HCT116 (cell line): ENCODE results near the gene ARMH1. TPM values are rescaled to one million over a fixed set of nuclear protein-coding genes. Genes with fewer than 3 reads are reported as not detected.
A peak's percentile ranks its signal among the peaks of the same experiment; 100 is the strongest.

ENCODE experiments used
- ATAC-seq: fragments of 200-7000 bp; cut with Tn5 transposase; 2 replicates; pipeline ENCODE4 v1.9.1; 2020; ENCODE audit warnings: mild to moderate bottlenecking, moderate library complexity
- BruUV-seq: library from RNA; stranded (reverse); fragments of 400-500 nt; replicated peaks from 2 replicates; lab custom pipeline; 2021; lab: Mats Ljungman, UMichigan
- CTCF ChIA-PET: fragments of 300-600 bp; sonication (Branson Sonifier 250); formaldehyde crosslinking; loops from one replicate; lab custom pipeline; 2021; ENCODE audit warnings: antibody characterized with exemption; lab: Charles Lee
- POLR2A ChIA-PET: fragments of 300-600, 350-600 bp; sonication (Branson Sonifier 250); formaldehyde crosslinking; loops from one replicate; lab custom pipeline; 2021; ENCODE audit warnings: antibody characterized with exemption; lab: Charles Lee
- RAD21 ChIA-PET, 2 experiments: fragments of 300-600 bp; sonication (Branson Sonifier 250); formaldehyde crosslinking; loops; one replicate each; lab custom pipeline; 2023; ENCODE audit warnings: low total read pairs in 2 of 2; ENCODE audit not compliant: uncharacterized antibody in 2 of 2, unreplicated experiment in 2 of 2, low non-redundant PET in 1 of 2; lab: Charles Lee
- DNase-seq: peaks from one replicate; pipeline ENCODE4 v3.0.0-alpha.2; 2010; ENCODE audit warnings: low read depth, low spot score
- H2AFZ ChIP-seq: fragments of 200-600 bp; shearing (Covaris generic), sonication (generic); 2 replicates; pipeline ENCODE4 v1.6.1; 2017; ENCODE audit warnings: low read depth, mixed run types, mixed read lengths, antibody characterized with exemption, low read length; ENCODE audit not compliant: poor library complexity, severe bottlenecking
- H3K27ac ChIP-seq: 2 replicates; pipeline ENCODE4 v1.5.1; 2012; ENCODE audit warnings: low read depth, low read length
- H3K27me3 ChIP-seq: fragments of 200-600 bp; sonication (generic); 2 replicates; pipeline ENCODE4 v1.6.1; 2016; ENCODE audit warnings: mixed run types, low read length, mixed read lengths; ENCODE audit not compliant: insufficient read depth
- H3K36me3 ChIP-seq, 2 experiments: fragments of 200-500 bp in 1 of 2; fragments of 200-600 bp in 1 of 2; sonication (Bioruptor generic) in 1 of 2; sonication (generic) in 1 of 2; 2 replicates each; pipeline versions ENCODE4 v1.5.1 to v1.6.1; 2014 to 2016; ENCODE audit warnings: low read length in 2 of 2, inconsistent platforms in 1 of 2, mixed read lengths in 1 of 2, mixed run types in 1 of 2; ENCODE audit not compliant: insufficient read depth in 2 of 2, control insufficient read depth in 1 of 2
- H3K4me1 ChIP-seq, 2 experiments: fragments of 200-600 bp in 1 of 2; sonication (generic) in 1 of 2; 2 replicates each; pipeline versions ENCODE4 v1.5.1 to v1.6.1; 2012 to 2017; ENCODE audit warnings: low read length in 2 of 2, inconsistent platforms in 1 of 2, mild to moderate bottlenecking in 1 of 2, mixed read lengths in 1 of 2, mixed run types in 1 of 2, moderate library complexity in 1 of 2; ENCODE audit not compliant: insufficient read depth in 2 of 2, control insufficient read depth in 1 of 2
- H3K4me2 ChIP-seq: fragments of 200-600 bp; sonication (generic); 2 replicates; pipeline ENCODE4 v1.6.1; 2017; ENCODE audit warnings: mixed run types, low read length, mixed read lengths
- H3K4me3 ChIP-seq, 2 experiments: fragments of 200-600 bp in 1 of 2; sonication (generic) in 1 of 2; replicated peaks in 1 of 2; 2 replicates each; pipeline ENCODE4 v1.5.1; 2011 to 2016; ENCODE audit warnings: low read length in 2 of 2, control low read depth in 1 of 2, low read depth in 1 of 2, mild to moderate bottlenecking in 1 of 2, mixed read lengths in 1 of 2, mixed run types in 1 of 2
- H3K79me2 ChIP-seq: fragments of 200-600 bp; sonication (generic); 2 replicates; pipeline ENCODE4 v1.6.1; 2017; ENCODE audit warnings: mild to moderate bottlenecking, mixed run types, low read length, moderate library complexity, mixed read lengths; ENCODE audit not compliant: insufficient read depth
- H3K9ac ChIP-seq: fragments of 200-600 bp; sonication (generic); 2 replicates; pipeline ENCODE4 v1.6.1; 2016; ENCODE audit warnings: low read length, mixed read lengths
- H3K9me2 ChIP-seq: fragments of 200-600 bp; sonication (generic), shearing (Covaris generic); 2 replicates; pipeline ENCODE4 v1.6.1; 2017; ENCODE audit warnings: mixed run types, mild to moderate bottlenecking, moderate library complexity; ENCODE audit not compliant: insufficient read depth
- H3K9me3 ChIP-seq, 2 experiments: fragments of 200-500 bp in 1 of 2; fragments of 200-600 bp in 1 of 2; sonication (Bioruptor generic) in 1 of 2; sonication (generic) in 1 of 2; 2 replicates each; pipeline ENCODE4 v1.6.1; 2014 to 2017; ENCODE audit warnings: low read length in 2 of 2, mixed read lengths in 2 of 2, inconsistent platforms in 1 of 2, low read depth in 1 of 2, mild to moderate bottlenecking in 1 of 2, mixed run types in 1 of 2, moderate library complexity in 1 of 2; ENCODE audit not compliant: control insufficient read depth in 1 of 2, insufficient read depth in 1 of 2
- H4K20me1 ChIP-seq: fragments of 200-600 bp; sonication (generic), shearing (Covaris generic); 2 replicates; pipeline ENCODE4 v1.6.1; 2017; ENCODE audit warnings: mixed run types, mild to moderate bottlenecking, moderate library complexity; ENCODE audit not compliant: insufficient read depth
- ATF3 ChIP-seq: IDR thresholded peaks from 2 replicates; pipeline ENCODE4 v1.6.1; 2012
- CBX3 ChIP-seq: IDR thresholded peaks from 2 replicates; pipeline ENCODE4 v1.6.1; 2012; ENCODE audit warnings: low read depth
- CEBPB ChIP-seq: IDR thresholded peaks from 2 replicates; pipeline ENCODE4 v1.6.1; 2012; ENCODE audit warnings: low read depth
- EGR1 ChIP-seq: IDR thresholded peaks from 2 replicates; pipeline ENCODE4 v1.6.1; 2012; ENCODE audit warnings: low read depth
- ELF1 ChIP-seq: IDR thresholded peaks from 2 replicates; pipeline ENCODE4 v1.6.1; 2012; ENCODE audit warnings: low read depth, borderline replicate concordance
- EZH2phosphoT487 ChIP-seq: fragments of 200-600 bp; IDR thresholded peaks from 2 replicates; pipeline ENCODE4 v1.6.1; 2018; ENCODE audit warnings: antibody characterized with exemption, borderline replicate concordance
- FOSL1 ChIP-seq: IDR thresholded peaks from 2 replicates; pipeline ENCODE4 v1.6.1; 2012; ENCODE audit warnings: low read depth
- POLR2AphosphoS5 ChIP-seq: IDR thresholded peaks from 2 replicates; pipeline ENCODE4 v1.6.1; 2011; ENCODE audit warnings: mild to moderate bottlenecking, low read depth, low read length, moderate library complexity
- RAD21 ChIP-seq: IDR thresholded peaks from 2 replicates; pipeline ENCODE4 v1.6.1; 2012; ENCODE audit warnings: low read depth, mild to moderate bottlenecking
- TCF7L2 ChIP-seq: IDR thresholded peaks from 2 replicates; pipeline ENCODE4 v1.7.0; 2011; ENCODE audit warnings: borderline replicate concordance, inconsistent platforms; ENCODE audit not compliant: insufficient read depth, insufficient read length; ENCODE audit errors: extremely low read depth
- intact Hi-C: fragments of 100-400 bp; cut with micrococcal nuclease; formaldehyde crosslinking; loops from 2 replicates; pipeline ENCODE4 v1.10.0; 2022
- total RNA-seq: library from RNA; stranded (reverse); gene quantifications from one replicate; pipeline ENCODE4 v1.2.1, GENCODE V29; 2021; ENCODE audit not compliant: unreplicated experiment
- TF ChIP-seq, protein P1 (sequence below): IDR thresholded peaks from 2 replicates; pipeline ENCODE4 v1.6.1; 2012

ARMH1 gene
- total RNA-seq, 1 experiment from 2014 or later = 3.2 TPM

- TF ChIP-seq ATF3 (no peak), TCF7L2 (peak; percentile 8), FOSL1 (peak; percentile 69; the same call in 1 of the 2 replicates), EZH2phosphoT487 (no peak)
These were observed 56.4 kb downstream of the ARMH1 start, which contains the start of gene RNU5D-1 (continued) for GRCh38 chr1:44730741-44731512.

GRCh38 chr1:44733365-44733764 lies 58.9 kb downstream of the ARMH1 start:
- H3K4me3 ChIP-seq = no peak overlapping the region
- H3K36me3 ChIP-seq = no peaks in the 10 kb centered on the region
- H3K9ac ChIP-seq = no peak overlapping the region
- H3K79me2 ChIP-seq = no peaks in the 10 kb centered on the region
- DNase-seq (no peak), ATAC-seq (no peak)
- BruUV-seq = no TSS peak
- no peak overlapping the region for H2AFZ ChIP-seq
- intact Hi-C loops = loop anchor here (5.0 kb wide), 3 partner anchors 279 to 759 kb away; partner anchors contain the start of genes HECTD3, TESK2 and UROD
- POLR2A ChIA-PET = interaction anchor here (1.7 to 5.9 kb wide), 4 partner anchors 10 to 85 kb away, joined by 6 to 461 read pairs (median 55); partner anchors contain the start of gene RPS8
- peak overlapping the region; percentile 14; the same call in 1 of the 2 replicates for H3K4me2 ChIP-seq
- peaks cover 23 to 47% of the 10 kb centered on the region in 2 experiments for H3K4me1 ChIP-seq
- TF ChIP-seq ELF1 (no peak), TCF7L2 (no peak), EGR1 (no peak), CBX3 (no peak), ATF3 (no peak), POLR2AphosphoS5 (no peak), RAD21 (no peak), CEBPB (no peak), EZH2phosphoT487 (no peak)
- TF ChIP-seq, protein P1, sequence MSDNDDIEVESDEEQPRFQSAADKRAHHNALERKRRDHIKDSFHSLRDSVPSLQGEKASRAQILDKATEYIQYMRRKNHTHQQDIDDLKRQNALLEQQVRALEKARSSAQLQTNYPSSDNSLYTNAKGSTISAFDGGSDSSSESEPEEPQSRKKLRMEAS = no peak
- RAD21 ChIA-PET = no interaction called here
- H3K27me3 ChIP-seq = no peaks in the 10 kb centered on the region
- no peaks in the 10 kb centered on the region for H3K9me3 ChIP-seq
- CTCF ChIA-PET = no interaction called here
- H3K27ac ChIP-seq = no peak overlapping the region
- H4K20me1 ChIP-seq = no peaks in the 10 kb centered on the region
- H3K9me2 ChIP-seq = no peaks in the 10 kb centered on the region
